ENCODE measurements around the gene SEC23A.
"Not testable (repeated sequence)": the region's sequence is repeated elsewhere in the genome, so short reads cannot be mapped to it uniquely, and the experiment has no call there.

DNA sequence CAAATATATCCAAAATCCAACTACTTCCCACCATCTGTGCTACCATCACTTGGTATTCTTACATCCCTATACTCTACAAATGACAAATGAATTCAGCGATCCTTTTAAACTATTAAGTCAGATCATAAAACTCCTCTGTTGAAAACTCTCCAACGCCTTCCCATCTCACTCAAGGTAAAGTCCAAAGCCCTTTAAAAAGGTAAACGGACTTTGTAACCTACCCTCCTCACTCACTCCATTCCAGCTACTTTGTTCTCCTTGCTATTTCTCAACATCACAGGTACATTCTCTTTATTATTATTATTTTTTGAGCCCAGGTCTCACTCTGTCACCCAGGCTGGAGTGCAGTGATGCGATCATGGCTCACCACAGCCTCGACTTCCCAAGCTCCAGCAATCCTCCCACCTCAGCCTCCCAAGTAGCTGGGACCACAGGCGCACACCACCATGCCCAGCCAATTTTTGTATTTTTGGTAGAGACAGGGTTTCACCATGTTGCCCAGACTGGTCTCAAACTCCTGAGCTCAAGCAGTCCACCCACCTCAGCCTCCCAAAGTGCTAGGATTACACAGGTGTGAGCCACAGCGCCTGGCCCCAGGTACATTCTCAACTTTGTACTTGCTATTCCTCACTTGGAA, 33.7 kb downstream of the SEC23A start:
- TF ChIP-seq POLR2A, POLR2AphosphoS5, TAF1, SPI1 (IDR thresholded peaks at IDR 0.05; ENCODE audit: low read depth, low read length): not testable (repeated sequence)

All from GM12891 (cell line).